HepG2 (cell line): ENCODE results near the gene LINGO3. TPM values are rescaled to one million over a fixed set of nuclear protein-coding genes. Genes with fewer than 3 reads are reported as not detected.

Experiments used
- BRF2 ChIP-seq: sonication (generic); formaldehyde crosslinking; IDR thresholded peaks from 2 replicates; pipeline ENCODE4 v1.8.1; 2022; ENCODE audit warnings: mild to moderate bottlenecking, missing genetic modification reagents
- KMT2B ChIP-seq: IDR thresholded peaks from 2 replicates; pipeline ENCODE4 v1.6.1; 2016; ENCODE audit warnings: missing genetic modification reagents, missing compliant biosample characterization
- MBD4 ChIP-seq: IDR thresholded peaks from 2 replicates; pipeline ENCODE4 v1.6.1; 2012; ENCODE audit warnings: low read length, inconsistent platforms, borderline replicate concordance
- MYC ChIP-seq: sonication (generic); formaldehyde crosslinking; IDR thresholded peaks from 2 replicates; pipeline ENCODE4 v1.9.0; 2021; ENCODE audit warnings: missing genetic modification reagents, borderline replicate concordance
- NFATC3 ChIP-seq: sonication (generic); formaldehyde crosslinking; IDR thresholded peaks from 2 replicates; pipeline ENCODE4 v1.5.1; 2020; ENCODE audit warnings: mild to moderate bottlenecking, missing genetic modification reagents
- PCBP2 ChIP-seq: fragments of 200-400 bp; formaldehyde crosslinking; optimal IDR thresholded peaks from 2 replicates; pipeline ENCODE3; 2018; ENCODE audit warnings: low read length, low read depth; ENCODE audit not compliant: poor library complexity, severe bottlenecking
- SIX4 ChIP-seq: sonication (generic); formaldehyde crosslinking; IDR thresholded peaks from 2 replicates; pipeline ENCODE4 v1.4.0; 2020; ENCODE audit warnings: missing genetic modification reagents
- TAF1 ChIP-seq: sonication (generic); formaldehyde crosslinking; IDR thresholded peaks from 2 replicates; pipeline ENCODE4 v1.4.0; 2020; ENCODE audit warnings: missing genetic modification reagents
- TCF12 ChIP-seq, 2 experiments: fragments of 450-650 bp in 1 of 2; sonication (generic) in 1 of 2; formaldehyde crosslinking in 1 of 2; IDR thresholded peaks; 2 replicates each; pipeline versions ENCODE4 v1.6.1 to v1.8.0; 2017 to 2022; ENCODE audit warnings: antibody characterized with exemption in 1 of 2, mild to moderate bottlenecking in 1 of 2, missing genetic modification reagents in 1 of 2, moderate library complexity in 1 of 2
- THRA ChIP-seq: sonication (generic); formaldehyde crosslinking; IDR thresholded peaks from 2 replicates; pipeline ENCODE4 v1.4.0; 2020; ENCODE audit warnings: missing genetic modification reagents, borderline replicate concordance
- ZBTB34 ChIP-seq: sonication (generic); formaldehyde crosslinking; IDR thresholded peaks from 2 replicates; pipeline ENCODE4 v1.8.0; 2022; ENCODE audit warnings: mild to moderate bottlenecking, missing genetic modification reagents
- ZNF276 ChIP-seq: sonication (generic); formaldehyde crosslinking; IDR thresholded peaks from 2 replicates; pipeline ENCODE4 v1.4.0; 2020; ENCODE audit warnings: mild to moderate bottlenecking, low read depth, missing genetic modification reagents
- ZNF570 ChIP-seq: sonication (generic); formaldehyde crosslinking; IDR thresholded peaks from 2 replicates; pipeline ENCODE4 v1.4.0; 2020; ENCODE audit warnings: mild to moderate bottlenecking, missing genetic modification reagents, borderline replicate concordance
- ZNF766 ChIP-seq: sonication (generic); formaldehyde crosslinking; IDR thresholded peaks from 2 replicates; pipeline ENCODE4 v1.5.0; 2020; ENCODE audit warnings: missing genetic modification reagents, borderline replicate concordance
- polyA plus RNA-seq, 8 experiments: library from polyadenylated mRNA; depleted of rRNA in 3 of 8; stranded (reverse) in 7 of 8; unstranded in 1 of 8; fragments of >200 nt; fragmentation: Illumina TruSeq in 4 of 8; extraction: Trizol in 4 of 8; gene quantifications; 2 replicates each; pipeline versions ENCODE4 v1.2.1 to v1.2.3, GENCODE V29; 2011 to 2016; ENCODE audit warnings: low read depth in 4 of 8, missing spikeins in 1 of 8, mixed read lengths in 1 of 8; ENCODE audit not compliant: insufficient read depth in 1 of 8
- total RNA-seq, 5 experiments: library from RNA; depleted of rRNA; stranded (reverse); fragments of >200 nt; fragmentation: Illumina TruSeq; extraction: Trizol; gene quantifications; 2 replicates each; pipeline ENCODE4 v1.2.3, GENCODE V29; 2016; ENCODE audit warnings: low read depth in 1 of 5
- TF ChIP-seq, protein P1 (sequence below): sonication (generic); formaldehyde crosslinking; IDR thresholded peaks from 2 replicates; pipeline ENCODE4 v1.5.0; 2020; ENCODE audit warnings: missing genetic modification reagents
- TF ChIP-seq, protein P2 (sequence below): sonication (generic); formaldehyde crosslinking; IDR thresholded peaks from 2 replicates; pipeline ENCODE4 v1.4.0; 2020; ENCODE audit warnings: missing genetic modification reagents
- TF ChIP-seq, protein P3 (sequence below): sonication (generic); formaldehyde crosslinking; IDR thresholded peaks from 2 replicates; pipeline ENCODE4 v1.9.0; 2022; ENCODE audit warnings: low read depth, missing genetic modification reagents

Gene LINGO3
- total and polyA plus RNA-seq, 2 of the 13 experiments (the other 11 are each of a cell fraction or from before 2014, with no cell fraction given): not detected

DNA sequence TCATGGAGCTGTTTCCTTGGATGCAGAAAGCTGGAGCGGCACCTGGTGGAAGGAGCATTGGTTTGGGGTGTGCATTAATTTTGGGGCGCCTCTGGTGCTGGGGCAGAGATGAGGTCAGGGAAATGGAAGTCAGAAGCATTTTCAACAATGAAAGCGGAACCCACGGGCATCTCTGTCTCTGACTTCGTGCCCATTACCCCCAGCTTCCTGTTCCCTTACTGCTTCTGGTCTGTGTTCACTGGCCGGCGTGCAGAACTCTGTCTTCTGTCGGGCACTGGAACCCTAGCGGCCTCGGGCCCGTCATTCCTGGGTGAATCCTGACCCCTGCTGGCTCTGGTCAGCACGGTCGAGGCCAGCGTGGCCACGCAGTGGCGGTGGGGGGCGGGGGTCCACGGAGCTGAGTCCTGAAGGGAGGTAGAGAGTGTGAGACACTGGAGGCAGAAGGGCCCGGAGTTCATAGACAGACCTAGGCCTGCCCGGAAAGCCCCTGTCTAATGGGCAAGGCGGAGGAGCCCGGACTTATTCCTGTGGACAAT lies 7.9 kb upstream of the LINGO3 start (continued):
- TF ChIP-seq TCF12 (IDR thresholded peaks at IDR 0.05) (no peak), TCF12 (CRISPR knock-in tag; IDR thresholded peaks at IDR 0.05) (no peak), KMT2B (CRISPR knock-in tag) (no peak), TAF1 (no peak), BRF2 (no peak), THRA (CRISPR knock-in tag) (0 out of 2 replicates have a peak, but pooled peaks have one; percentile 44), ZBTB34 (CRISPR knock-in tag) (no peak), PCBP2 (no peak), SIX4 (no peak), ZNF766 (no peak), NFATC3 (CRISPR knock-in tag) (0 out of 2 replicates have a peak, but pooled peaks have one; percentile 76), MBD4 (no peak), ZNF276 (CRISPR knock-in tag) (0 out of 2 replicates have a peak, but pooled peaks have one; percentile 43), MYC (CRISPR knock-in tag) (no peak), ZNF570 (CRISPR knock-in tag) (no peak)
- TF ChIP-seq, protein P1, sequence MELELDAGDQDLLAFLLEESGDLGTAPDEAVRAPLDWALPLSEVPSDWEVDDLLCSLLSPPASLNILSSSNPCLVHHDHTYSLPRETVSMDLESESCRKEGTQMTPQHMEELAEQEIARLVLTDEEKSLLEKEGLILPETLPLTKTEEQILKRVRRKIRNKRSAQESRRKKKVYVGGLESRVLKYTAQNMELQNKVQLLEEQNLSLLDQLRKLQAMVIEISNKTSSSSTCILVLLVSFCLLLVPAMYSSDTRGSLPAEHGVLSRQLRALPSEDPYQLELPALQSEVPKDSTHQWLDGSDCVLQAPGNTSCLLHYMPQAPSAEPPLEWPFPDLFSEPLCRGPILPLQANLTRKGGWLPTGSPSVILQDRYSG (CRISPR knock-in tag): no peak
- TF ChIP-seq, protein P2, sequence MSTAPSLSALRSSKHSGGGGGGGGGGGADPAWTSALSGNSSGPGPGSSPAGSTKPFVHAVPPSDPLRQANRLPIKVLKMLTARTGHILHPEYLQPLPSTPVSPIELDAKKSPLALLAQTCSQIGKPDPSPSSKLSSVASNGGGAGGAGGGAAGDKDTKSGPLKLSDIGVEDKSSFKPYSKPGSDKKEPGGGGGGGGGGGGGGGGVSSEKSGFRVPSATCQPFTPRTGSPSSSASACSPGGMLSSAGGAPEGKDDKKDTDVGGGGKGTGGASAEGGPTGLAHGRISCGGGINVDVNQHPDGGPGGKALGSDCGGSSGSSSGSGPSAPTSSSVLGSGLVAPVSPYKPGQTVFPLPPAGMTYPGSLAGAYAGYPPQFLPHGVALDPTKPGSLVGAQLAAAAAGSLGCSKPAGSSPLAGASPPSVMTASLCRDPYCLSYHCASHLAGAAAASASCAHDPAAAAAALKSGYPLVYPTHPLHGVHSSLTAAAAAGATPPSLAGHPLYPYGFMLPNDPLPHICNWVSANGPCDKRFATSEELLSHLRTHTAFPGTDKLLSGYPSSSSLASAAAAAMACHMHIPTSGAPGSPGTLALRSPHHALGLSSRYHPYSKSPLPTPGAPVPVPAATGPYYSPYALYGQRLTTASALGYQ (CRISPR knock-in tag): no peak
- TF ChIP-seq, protein P3, sequence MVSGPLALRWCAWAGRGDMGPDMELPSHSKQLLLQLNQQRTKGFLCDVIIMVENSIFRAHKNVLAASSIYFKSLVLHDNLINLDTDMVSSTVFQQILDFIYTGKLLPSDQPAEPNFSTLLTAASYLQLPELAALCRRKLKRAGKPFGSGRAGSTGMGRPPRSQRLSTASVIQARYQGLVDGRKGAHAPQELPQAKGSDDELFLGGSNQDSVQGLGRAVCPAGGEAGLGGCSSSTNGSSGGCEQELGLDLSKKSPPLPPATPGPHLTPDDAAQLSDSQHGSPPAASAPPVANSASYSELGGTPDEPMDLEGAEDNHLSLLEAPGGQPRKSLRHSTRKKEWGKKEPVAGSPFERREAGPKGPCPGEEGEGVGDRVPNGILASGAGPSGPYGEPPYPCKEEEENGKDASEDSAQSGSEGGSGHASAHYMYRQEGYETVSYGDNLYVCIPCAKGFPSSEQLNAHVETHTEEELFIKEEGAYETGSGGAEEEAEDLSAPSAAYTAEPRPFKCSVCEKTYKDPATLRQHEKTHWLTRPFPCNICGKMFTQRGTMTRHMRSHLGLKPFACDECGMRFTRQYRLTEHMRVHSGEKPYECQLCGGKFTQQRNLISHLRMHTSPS (CRISPR knock-in tag): no peak
